Measurements from ENCODE around the gene AICDA. TPM values are rescaled to one million over a fixed set of nuclear protein-coding genes. Genes with fewer than 3 reads are reported as not detected.

AICDA gene
- total and polyA plus RNA-seq, 10 of the 15 experiments (the other 5 are each of a cell fraction or from before 2014, with no cell fraction given): 9.4 to 24.9 (median 16.6) TPM

DNA sequence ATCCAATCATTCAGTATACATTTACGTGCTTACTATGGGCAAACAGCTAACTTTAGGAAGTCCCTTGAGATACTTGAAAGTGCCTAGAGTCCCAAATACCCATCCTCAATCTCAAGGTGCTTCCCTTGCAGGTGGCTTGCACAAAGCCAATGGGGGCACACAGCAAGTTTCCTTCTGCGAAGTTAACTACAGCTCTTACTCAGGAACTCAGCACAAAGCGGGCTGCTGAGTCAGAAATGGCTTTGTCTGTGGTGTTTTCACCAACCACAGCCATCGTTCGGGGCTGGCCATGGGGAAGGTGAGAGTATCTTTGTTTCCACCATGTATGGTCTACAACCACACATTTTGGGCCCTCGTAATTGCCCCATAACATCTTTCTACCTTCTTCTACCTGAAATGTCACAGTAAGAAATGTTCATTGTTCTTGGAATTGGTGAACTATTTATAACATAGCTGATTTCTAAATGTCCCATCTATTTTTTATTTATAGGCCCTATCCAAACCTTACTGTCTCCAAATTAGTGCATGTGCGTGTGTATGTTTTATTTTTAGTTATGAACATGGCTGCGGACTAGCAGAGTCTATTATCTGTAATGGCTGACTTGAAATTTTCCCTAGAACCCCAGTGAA is 36.0 kb upstream of the AICDA start (continued):
- TF ChIP-seq, protein P1, sequence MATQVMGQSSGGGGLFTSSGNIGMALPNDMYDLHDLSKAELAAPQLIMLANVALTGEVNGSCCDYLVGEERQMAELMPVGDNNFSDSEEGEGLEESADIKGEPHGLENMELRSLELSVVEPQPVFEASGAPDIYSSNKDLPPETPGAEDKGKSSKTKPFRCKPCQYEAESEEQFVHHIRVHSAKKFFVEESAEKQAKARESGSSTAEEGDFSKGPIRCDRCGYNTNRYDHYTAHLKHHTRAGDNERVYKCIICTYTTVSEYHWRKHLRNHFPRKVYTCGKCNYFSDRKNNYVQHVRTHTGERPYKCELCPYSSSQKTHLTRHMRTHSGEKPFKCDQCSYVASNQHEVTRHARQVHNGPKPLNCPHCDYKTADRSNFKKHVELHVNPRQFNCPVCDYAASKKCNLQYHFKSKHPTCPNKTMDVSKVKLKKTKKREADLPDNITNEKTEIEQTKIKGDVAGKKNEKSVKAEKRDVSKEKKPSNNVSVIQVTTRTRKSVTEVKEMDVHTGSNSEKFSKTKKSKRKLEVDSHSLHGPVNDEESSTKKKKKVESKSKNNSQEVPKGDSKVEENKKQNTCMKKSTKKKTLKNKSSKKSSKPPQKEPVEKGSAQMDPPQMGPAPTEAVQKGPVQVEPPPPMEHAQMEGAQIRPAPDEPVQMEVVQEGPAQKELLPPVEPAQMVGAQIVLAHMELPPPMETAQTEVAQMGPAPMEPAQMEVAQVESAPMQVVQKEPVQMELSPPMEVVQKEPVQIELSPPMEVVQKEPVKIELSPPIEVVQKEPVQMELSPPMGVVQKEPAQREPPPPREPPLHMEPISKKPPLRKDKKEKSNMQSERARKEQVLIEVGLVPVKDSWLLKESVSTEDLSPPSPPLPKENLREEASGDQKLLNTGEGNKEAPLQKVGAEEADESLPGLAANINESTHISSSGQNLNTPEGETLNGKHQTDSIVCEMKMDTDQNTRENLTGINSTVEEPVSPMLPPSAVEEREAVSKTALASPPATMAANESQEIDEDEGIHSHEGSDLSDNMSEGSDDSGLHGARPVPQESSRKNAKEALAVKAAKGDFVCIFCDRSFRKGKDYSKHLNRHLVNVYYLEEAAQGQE (IDR thresholded peaks at IDR 0.05; ENCODE audit: low read depth, low read length): peak; percentile 40; the same call in 1 of the 2 replicates
- TF ChIP-seq SMC3 (IDR thresholded peaks at IDR 0.05; ENCODE audit: borderline replicate concordance, low read length): peak; percentile 26; the same call in 1 of the 2 replicates
- peak; percentile 100 for TF ChIP-seq ZNF217 (IDR thresholded peaks at IDR 0.05)
- TF ChIP-seq PAX8 (IDR thresholded peaks at IDR 0.05): no peak
- no peak for TF ChIP-seq SMARCA5 (IDR thresholded peaks at IDR 0.05)
- TF ChIP-seq TCF7 (IDR thresholded peaks at IDR 0.05; ENCODE audit: borderline replicate concordance): peak; percentile 46; the same call in 1 of the 2 replicates
- no peak for TF ChIP-seq CHD1 (IDR thresholded peaks at IDR 0.05; ENCODE audit: low read depth, low read length)
- TF ChIP-seq SMAD1 (IDR thresholded peaks at IDR 0.05; ENCODE audit: low read depth, partially characterized antibody): no peak
- TF ChIP-seq KAT2A (conservative IDR thresholded peaks at IDR 0.05; ENCODE audit: control insufficient read depth, low read depth, low read length): no peak
- peak; percentile 94 for TF ChIP-seq MEF2A (IDR thresholded peaks at IDR 0.05; ENCODE audit: insufficient read depth, low read depth, low read length)
- peak; percentile 99 for TF ChIP-seq TCF12 (IDR thresholded peaks at IDR 0.05; ENCODE audit: low read depth, low read length)
- TF ChIP-seq CEBPB (IDR thresholded peaks at IDR 0.05; ENCODE audit: borderline replicate concordance in 1 of 2, low read depth in 2 of 2, low read length in 2 of 2): peak in 1 of 2 experiments; percentile 94; a peak in 2 of 4 replicates
- peak; percentile 95 for TF ChIP-seq RCOR1 (conservative IDR thresholded peaks at IDR 0.05; ENCODE audit: low read depth, low read length)
- TF ChIP-seq ASH2L (IDR thresholded peaks at IDR 0.05; ENCODE audit: borderline replicate concordance, low read depth): 0 out of 2 replicates have a peak, but pooled peaks have one; percentile 30
- no peak for TF ChIP-seq SUZ12 (IDR thresholded peaks at IDR 0.05; ENCODE audit: unreplicated experiment)
- no peak for TF ChIP-seq CBX3 (IDR thresholded peaks at IDR 0.05; ENCODE audit: borderline replicate concordance, low read depth)
- TF ChIP-seq IRF4 (IDR thresholded peaks at IDR 0.05; ENCODE audit: low read depth, low read length): peak; percentile 100
- peak; percentile 95 for TF ChIP-seq MEF2B (IDR thresholded peaks at IDR 0.05; ENCODE audit: partially characterized antibody, poor library complexity, severe bottlenecking)
- TF ChIP-seq TAF1 (IDR thresholded peaks at IDR 0.05; ENCODE audit: borderline replicate concordance, low read depth, low read length): 0 out of 2 replicates have a peak, but pooled peaks have one; percentile 35
- peak; percentile 98 to 99 for TF ChIP-seq IKZF2 (IDR thresholded peaks at IDR 0.05)
- 0 out of 2 replicates have a peak, but pooled peaks have one; percentile 10 for TF ChIP-seq ZSCAN29 (IDR thresholded peaks at IDR 0.05)
- 0 out of 2 replicates have a peak, but pooled peaks have one; percentile 12 for TF ChIP-seq RAD21 (IDR thresholded peaks at IDR 0.05; ENCODE audit: insufficient read depth, low read depth, low read length)
- TF ChIP-seq, protein P2, sequence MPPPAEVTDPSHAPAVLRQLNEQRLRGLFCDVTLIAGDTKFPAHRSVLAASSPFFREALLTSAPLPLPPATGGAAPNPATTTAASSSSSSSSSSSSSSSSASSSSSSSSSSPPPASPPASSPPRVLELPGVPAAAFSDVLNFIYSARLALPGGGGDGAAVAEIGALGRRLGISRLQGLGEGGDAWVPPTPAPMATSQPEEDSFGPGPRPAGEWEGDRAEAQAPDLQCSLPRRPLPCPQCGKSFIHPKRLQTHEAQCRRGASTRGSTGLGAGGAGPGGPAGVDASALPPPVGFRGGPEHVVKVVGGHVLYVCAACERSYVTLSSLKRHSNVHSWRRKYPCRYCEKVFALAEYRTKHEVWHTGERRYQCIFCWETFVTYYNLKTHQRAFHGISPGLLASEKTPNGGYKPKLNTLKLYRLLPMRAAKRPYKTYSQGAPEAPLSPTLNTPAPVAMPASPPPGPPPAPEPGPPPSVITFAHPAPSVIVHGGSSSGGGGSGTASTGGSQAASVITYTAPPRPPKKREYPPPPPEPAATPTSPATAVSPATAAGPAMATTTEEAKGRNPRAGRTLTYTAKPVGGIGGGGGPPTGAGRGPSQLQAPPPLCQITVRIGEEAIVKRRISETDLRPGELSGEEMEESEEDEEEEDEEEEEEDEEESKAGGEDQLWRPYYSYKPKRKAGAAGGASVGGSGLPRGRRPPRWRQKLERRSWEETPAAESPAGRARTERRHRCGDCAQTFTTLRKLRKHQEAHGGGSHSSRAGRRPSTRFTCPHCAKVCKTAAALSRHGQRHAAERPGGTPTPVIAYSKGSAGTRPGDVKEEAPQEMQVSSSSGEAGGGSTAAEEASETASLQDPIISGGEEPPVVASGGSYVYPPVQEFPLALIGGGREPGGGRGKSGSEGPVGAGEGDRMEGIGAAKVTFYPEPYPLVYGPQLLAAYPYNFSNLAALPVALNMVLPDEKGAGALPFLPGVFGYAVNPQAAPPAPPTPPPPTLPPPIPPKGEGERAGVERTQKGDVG (CRISPR knock-in tag; IDR thresholded peaks at IDR 0.05): no peak
- no peak for TF ChIP-seq NR2C1 (IDR thresholded peaks at IDR 0.05)

All from GM12878 (cell line).